GM21447 (cell line): Measurements from ENCODE around the gene PPP1R13B.

Experiments
- ATAC-seq: cut with Tn5 transposase; IDR thresholded peaks from one replicate; pipeline ENCODE4 v1.9.1; 2021; ENCODE audit not compliant: unreplicated experiment

The PPP1R13B gene

GRCh38 chr14:103716091-103716801, 131.1 kb downstream of the PPP1R13B start:
- no peak for ATAC-seq

- peak; percentile 94 for ATAC-seq
Measured at GRCh38 chr14:103715052-103716000, 132.0 kb downstream of the PPP1R13B start, which contains the start of the genes XRCC3 and ZFYVE21. Gene XRCC3, minus strand, starts transcription at chr14:103715451. Its CDS starts 4,364 bp downstream, at chr14:103711087. Gene ZFYVE21, plus strand, starts transcription at chr14:103715810. Its CDS starts 32 bp downstream, at chr14:103715842.

DNA sequence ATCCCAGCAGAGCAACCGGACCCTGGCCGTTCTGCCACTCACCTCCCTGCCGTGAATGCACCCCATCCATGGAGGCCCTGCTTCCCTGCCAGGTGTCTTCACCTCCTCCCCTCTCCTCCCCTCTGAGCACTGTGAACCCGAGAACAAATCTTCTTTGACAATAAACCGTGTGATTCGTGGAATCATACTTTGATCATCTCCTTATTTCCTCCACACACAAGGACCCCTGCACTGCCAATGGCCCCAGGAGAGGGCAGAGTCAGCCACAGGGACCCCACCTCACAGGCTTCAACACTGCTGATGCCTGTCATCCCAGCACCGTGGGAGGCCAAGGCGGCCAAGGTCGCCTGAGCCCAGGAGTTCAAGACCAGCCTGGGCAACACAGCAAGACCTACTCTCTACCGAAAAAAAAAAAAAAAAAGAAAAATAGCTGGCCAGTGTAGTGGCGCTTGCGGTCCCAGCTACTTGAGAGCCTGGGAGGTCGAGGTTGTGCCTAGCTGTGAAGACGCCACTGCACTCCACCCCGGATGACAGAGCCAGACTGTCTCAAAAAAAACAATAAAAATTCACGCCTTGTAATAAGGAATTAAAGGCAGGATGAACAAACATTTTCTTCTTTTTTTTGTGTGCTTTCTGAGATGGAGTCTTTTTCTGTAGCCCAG, 133.2 kb downstream of the PPP1R13B start:
- ATAC-seq = no peak

DNA sequence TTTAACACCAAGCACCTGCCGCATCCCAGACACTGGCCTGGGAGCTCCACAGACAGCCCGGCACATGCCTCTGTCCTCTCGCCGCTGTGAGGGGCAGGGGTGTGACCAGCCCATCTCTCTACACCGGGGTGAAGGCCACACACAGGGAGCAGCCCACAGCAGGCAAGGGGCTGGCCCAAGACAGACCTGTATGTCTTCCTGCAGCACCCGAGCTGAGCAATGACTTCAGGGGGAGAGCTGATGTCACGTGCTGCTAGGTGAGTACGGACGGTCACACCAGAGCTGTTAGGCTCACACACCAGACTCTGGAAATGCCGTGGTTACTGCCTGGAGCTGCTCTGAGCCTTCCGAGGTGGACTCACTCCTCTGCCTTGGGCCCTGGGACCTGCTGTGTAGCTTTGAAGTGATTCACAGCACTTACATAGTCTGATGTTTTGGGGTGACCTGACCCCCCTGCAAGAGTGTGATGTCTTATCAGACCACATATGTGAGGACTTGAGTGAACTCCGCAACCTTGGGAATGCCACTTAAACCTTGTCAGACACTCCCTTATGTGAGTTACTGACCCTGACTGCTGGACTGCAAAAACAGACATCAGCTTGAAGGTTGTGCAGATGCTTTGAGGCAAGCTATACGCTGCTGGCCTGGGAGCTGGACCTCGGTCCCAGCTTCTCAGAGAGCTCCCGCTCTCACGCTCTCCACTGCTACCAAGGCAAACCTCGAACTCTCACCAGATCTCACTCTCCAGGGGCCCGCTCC, 133.9 kb downstream of the PPP1R13B start:
- no peak for ATAC-seq

DNA sequence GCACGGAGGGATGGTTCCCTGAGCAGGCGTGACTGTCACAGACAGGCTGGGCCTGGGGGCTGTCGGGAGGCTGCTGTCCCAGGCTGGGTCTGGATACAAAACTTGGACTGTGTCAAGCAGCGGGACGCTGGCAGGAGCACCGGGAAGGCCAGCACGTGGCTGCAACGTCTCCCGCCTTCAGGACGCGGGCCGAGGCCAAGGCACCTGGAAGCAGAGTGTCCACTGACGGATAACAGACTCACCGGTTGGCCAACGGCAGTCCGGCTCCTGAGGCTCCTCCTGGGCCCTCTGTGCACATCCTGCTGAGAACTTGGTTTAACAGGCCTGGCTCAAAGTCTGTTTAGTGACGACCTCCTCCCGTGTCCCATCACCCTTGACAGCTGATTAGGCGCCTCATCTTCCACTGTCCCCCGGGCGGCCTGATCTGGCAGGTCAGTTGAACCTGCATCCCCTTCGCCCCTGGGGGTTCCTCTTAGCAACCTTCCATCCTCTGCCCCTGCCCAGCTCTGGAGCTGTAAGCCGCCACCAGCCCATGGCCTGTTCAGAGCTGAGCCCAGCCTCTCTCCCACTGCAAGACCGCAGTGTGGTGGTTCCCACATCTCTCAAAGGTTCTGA, 134.6 kb downstream of the PPP1R13B start:
- no peak for ATAC-seq

DNA sequence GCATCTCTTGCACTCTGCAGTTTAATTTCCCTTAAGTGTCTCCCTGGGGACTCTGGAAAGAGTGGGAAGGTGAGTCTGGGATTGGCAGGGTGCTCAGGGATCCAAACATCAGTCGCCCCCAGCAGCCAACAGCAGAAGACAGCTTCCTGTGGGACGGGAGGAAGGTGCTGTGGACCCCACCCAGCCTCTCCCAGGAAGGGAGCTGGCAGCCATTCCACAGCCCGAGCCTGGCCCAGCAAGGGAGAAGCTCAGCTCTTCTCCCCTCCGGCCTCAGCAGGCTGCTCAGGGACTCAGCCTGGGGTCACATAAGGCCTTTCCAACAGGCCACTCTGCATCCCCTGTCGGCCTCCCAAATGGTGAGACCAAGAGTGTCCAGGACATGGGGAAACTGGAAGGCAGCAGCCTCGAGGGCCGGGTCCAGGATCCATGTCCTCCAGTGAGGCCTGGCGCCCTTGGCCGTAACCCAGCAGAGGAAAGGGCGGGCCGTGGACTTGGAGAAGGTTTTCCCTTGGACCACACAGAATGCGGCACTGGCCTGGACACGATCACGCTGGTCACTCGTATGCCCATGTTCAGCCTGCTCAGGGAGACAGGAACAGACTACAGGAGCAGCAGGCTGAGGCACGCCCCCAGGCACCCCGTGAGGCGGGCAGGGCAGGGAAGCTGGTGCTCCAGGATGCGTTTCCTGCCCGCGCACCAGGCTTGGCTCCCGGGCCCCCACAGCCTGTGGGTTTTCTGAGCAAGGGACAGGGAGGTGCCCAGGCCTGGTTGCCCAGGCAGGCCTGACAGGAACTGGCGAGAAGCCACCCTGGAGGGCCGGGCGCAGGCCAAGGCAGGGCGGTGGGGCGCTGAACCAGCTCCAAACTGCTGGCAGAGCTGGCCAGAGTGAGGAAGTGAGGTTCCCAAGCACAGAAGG, 135.6 kb downstream of the PPP1R13B start:
- no peak for ATAC-seq

- no peak for ATAC-seq
Measured at GRCh38 chr14:103710771-103711377, 136.5 kb downstream of the PPP1R13B start.

DNA sequence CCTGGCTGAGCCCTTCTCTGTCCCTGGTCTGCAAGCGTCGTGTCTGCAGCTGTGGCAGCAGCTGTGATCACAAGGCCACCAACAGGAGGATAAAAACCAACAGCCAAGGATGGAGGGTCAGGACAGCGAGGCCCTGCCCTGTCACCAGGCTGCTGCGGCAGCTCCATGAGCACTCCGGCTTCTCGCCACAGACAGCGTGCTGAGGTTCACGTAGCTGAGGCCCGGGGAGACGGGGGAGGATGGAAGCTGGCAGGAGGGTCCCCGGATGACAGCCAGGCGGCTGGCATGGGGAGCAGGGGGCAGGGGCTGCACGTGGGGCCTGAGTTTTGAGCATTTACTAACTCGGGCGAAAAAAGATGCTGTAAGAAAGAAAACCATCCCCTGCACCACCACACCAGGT, 137.6 kb downstream of the PPP1R13B start:
- ATAC-seq = no peak

GRCh38 chr14:103708750-103709187, 138.6 kb downstream of the PPP1R13B start:
- no peak for ATAC-seq

DNA sequence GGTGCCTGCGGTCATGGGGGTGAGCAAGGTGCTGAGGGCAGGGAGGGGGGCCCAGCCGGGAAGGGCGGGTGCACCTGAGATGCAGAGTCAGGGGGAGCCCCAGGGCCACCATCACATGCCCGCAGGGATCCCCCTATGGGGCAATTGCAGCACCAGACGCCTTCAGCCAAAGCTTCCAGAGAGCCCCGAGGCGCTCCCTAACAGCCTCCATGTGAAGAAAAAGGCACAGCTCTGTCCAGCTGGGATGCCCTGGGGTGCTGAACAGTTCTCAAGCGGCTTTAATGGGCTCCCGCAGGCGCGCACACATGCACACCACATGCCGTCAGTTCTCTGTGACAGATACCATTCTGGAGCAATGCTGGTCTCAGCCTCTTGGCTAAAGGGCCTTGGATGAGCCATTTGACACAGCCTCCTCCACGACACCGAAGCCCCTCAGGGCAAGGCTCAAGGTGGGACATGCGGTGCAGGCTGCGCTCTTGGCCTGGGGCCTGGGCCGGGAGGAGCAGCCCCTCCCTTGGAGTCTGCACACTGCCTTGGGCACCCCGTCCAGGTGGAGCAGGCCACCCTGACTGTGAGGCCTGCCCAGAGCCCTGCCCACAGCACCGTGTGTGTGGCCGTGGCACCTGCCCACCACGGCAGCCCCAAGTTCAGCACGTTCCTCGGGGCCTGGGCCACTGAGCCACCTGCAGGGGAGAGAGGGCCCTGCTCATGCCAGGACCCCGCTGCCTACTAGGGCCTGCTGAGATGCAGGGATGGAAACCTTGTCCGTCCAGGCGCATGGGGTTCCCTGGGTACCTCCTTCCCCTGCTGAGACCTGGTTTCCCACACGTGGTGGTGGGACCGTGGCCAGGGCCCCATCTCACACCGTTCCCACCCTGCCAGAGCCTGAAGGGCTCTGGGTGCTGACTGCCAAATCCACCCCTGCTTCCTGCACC, 139.8 kb downstream of the PPP1R13B start:
- no peak for ATAC-seq

DNA sequence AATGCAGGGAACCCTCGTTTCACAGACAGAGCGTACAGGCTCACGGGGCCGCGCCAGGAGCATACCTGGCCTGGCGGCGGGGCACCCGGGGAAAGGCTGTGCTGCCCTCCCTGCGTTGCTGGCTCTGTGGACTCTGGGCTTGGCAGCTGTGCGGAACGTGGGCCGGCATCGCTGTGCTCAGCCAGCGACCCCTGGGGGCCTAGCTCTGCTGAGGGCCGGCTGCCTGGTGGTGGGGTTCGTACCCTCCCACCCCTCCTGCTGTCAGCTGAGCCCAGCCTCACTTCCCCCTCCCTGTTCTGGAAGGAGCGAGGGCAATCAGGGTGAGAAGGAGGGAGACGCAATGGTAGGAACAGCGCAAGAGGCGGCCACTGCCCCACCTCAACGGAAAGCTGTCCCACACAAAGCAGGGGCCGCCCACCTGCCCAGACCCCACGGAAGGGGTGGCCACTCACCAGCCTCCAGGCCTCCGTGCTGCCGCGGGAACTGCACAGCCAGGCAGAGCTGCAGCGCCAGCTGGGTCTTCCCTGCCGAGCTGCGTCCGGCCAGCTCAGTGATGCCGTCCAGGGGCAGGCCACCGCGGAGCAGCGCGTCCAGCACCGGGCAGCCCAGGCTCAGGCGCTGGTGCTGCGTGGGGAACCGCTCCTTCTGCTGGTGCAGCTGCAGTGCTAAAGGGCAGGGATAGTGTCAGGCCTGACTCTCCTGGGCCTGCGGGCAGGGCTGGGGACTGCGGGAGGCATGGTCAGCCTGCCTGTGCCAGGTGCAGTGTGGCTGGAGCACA, 140.6 kb downstream of the PPP1R13B start:
- ATAC-seq = no peak

DNA sequence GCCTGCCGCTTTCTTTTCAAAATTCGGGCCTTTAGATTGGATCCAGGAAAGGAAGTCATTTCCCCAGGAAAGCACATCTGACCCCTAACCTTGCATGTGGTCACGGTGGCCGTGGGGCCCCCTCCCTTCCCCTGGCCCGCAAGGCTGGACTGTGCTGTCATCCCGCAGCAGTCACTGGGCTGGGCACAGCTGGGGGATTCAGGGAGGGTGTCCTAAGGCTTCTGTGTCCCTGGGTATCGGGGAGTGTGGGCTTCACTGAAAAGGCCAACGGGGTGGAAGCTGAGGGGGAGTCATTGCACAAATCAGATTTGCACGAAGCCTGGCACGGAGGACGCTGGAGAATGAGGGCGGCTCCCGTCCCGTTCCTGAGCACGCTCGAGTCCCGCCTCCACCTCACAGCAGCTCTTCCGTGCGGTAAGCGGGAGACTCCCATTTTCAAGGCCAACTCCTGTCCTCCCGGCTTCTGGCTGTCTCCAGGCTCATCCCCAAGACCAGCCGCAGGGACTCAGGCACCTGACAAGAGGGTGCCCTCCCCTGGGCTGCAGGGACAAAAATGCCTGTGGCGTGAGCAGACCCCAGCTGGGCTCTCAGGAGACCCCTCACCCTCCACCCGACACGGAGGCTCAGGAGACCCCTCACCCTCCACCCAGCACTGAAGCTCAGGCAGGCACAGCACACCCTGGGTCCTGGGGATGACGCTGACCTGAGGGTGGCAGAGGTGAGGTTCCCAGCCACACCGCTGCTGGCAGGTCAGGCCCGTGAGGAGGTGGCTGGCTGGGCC, 141.7 kb downstream of the PPP1R13B start:
- ATAC-seq = no peak

DNA sequence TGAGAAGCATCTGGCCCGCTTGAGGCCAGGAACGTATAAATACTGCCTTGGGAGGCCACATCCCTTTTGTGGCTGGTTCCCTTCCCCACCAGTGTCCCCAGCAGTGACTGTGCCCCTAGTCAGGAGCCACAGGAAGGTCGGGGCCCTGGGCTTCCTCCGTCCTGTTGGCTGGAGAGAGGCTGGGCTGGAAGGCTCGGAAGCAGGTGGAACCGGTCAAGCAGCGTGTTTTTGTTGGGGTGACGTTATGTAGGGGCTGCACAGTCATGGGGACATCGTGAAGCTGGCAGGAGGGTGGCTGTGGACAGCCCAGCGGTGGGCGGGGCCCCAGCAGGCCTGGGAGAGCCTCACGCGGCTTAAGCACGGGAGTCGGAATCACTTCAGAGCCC, 142.3 kb downstream of the PPP1R13B start:
- no peak for ATAC-seq

DNA sequence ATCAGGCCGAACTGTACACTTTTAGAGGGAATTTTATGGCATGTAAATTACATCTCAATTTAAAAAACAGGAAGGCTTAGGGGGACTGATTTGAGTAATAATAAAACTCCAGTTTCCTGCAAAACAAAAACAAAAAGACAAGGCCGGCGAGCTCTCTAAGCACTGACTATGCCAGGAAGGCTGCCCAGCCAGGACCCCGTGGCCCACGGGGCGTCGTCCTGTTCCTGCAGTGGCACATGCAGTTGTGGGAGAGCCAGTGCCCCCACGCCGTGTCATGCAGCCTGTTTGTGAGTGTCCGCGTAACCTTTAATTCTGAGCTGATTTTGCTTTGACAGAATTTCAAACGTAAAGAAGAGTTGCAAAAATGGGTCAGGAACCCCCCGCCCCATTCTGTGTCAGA, 142.7 kb downstream of the PPP1R13B start:
- ATAC-seq = no peak

DNA sequence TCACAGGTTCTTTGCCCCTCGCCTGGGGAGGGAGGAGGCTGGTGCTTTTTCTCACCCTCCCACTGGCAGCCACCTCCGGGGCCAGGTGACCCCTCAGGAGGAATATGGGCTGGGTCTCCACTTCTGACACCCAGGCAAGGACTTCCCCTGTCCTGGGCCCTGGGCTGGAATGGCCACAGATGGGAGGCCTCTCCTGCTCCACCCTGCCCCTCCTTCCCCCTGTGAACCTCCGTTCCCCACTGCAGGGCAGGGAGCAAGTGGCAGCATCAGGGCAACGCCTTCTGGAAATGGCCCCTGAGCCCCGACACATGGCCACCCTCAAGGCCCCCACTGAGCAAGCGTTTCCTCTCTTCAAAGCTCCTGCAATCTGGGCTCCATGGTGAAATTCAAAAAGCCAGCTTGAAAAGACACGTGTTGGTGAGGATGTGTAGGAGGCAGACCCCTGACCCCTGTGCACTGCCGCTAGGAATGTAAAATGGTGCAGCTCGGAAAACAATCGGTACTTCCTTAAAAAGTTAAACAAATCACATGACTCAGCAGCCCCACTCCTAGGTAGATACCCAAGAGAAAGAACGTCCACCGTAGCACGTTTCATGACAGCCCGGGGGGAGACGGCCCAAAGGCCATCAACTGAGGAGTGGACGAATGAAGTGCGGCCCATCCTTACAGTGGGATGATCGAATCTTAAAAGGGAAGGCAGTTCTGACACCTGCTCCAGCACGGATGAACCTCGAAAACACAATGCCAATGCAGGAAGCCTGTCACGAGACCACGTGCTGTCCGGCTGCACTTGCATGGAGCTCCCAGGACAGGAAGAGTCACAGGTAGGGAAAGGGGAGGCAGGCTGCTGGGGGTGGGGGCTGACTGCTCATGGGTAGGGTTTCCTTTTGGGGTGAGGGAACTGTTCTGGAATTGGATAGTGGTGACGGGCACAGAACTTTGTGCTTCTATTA, 143.7 kb downstream of the PPP1R13B start:
- no peak for ATAC-seq
